Measurements from ENCODE around the gene IL17B.

The IL17B gene

GRCh38 chr5:149364719-149365118 is 14.4 kb downstream of the IL17B start:
- Histone ChIP-seq H2BK120ac (ENCODE audit: low read depth, low read length) (no peak overlapping the region), H3K4me3 (ENCODE audit: low read length in 2 of 2) (no peak overlapping the region), H3K27ac (replicated peaks; ENCODE audit: low read length) (no peak overlapping the region), H2AK5ac (ENCODE audit: low read depth, low read length) (no peak overlapping the region), H2BK12ac (ENCODE audit: low read length) (no peak overlapping the region), H3K9me3 (replicated peaks in 1 of 2; ENCODE audit: control insufficient read depth in 2 of 2, insufficient read depth in 1 of 2, low read depth in 1 of 2, low read length in 2 of 2) (no peaks in the 10 kb centered on the region), H3K27me3 (ENCODE audit: control insufficient read depth in 3 of 3, insufficient read depth in 3 of 3, low read depth in 1 of 3, low read length in 3 of 3) (no peaks in the 10 kb centered on the region), H3K9ac (ENCODE audit: low read depth, low read length, poor library complexity) (peak overlapping the region; percentile 46), H3K36me3 (replicated peaks in 1 of 2; ENCODE audit: control insufficient read depth in 2 of 2, insufficient read depth in 2 of 2, low read length in 2 of 2) (peaks cover 0 to 5% of the 10 kb centered on the region in 2 donors), H4K91ac (ENCODE audit: low read depth, low read length, poor library complexity) (no peak overlapping the region), H2AFZ (ENCODE audit: low read length) (no peak overlapping the region), H3K18ac (ENCODE audit: low read length) (no peak overlapping the region), H3K79me1 (ENCODE audit: low read depth, low read length) (no peaks in the 10 kb centered on the region), H3K23ac (ENCODE audit: low read depth, low read length, poor library complexity) (no peak overlapping the region), H2BK15ac (ENCODE audit: low read length) (no peak overlapping the region), H3K4me2 (ENCODE audit: insufficient read depth, low read length, poor library complexity, severe bottlenecking) (no peak overlapping the region), H2BK5ac (ENCODE audit: low read length) (no peak overlapping the region), H4K8ac (ENCODE audit: low read depth, low read length) (no peak overlapping the region), H3K4me1 (ENCODE audit: control insufficient read depth in 2 of 2, insufficient read depth in 1 of 2, low read depth in 1 of 2, low read length in 2 of 2) (peaks cover 2 to 8% of the 10 kb centered on the region in 2 donors), H3K14ac (ENCODE audit: low read length) (no peak overlapping the region), H3K4ac (ENCODE audit: low read length) (no peak overlapping the region)
- no CpG with 5 or more reads among the region's 2 CpGs for WGBS, 2 donors (ENCODE audit: extremely low coverage in 2 of 2, insufficient read length in 2 of 2, insufficient replicate concordance in 1 of 2)
- DNase-seq (ENCODE audit: low spot score): no peak

DNA sequence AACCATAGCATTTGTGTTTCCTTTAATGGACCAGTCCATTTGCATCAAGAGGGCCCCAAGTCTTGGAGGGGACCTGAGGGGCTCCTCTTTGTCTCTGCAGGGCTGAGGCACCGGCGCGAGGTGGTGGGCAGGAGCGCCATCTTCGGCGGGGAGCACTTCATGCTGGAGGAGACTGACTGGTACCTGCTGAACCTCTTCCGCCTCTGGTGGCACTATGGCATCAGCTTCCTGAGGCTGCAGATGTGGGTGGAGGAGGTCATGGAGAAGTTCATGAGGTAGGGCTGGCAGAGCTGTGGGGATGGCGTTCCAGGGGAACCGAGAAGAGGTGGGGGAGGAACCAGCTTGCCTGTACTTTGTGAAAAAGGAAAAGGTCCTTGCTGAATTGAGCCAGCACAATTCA is 15.2 kb downstream of the IL17B start:
- no peaks in the 10 kb centered on the region for H3K79me1 ChIP-seq (ENCODE audit: low read depth, low read length)
- no peak overlapping the region for H4K91ac ChIP-seq (ENCODE audit: low read depth, low read length, poor library complexity)
- no peak overlapping the region for H2BK15ac ChIP-seq (ENCODE audit: low read length)
- peaks cover 0 to 5% of the 10 kb centered on the region in 2 donors for H3K36me3 ChIP-seq (replicated peaks in 1 of 2; ENCODE audit: control insufficient read depth in 2 of 2, insufficient read depth in 2 of 2, low read length in 2 of 2)
- H3K4ac ChIP-seq (ENCODE audit: low read length): no peak overlapping the region
- no peak overlapping the region for H3K23ac ChIP-seq (ENCODE audit: low read depth, low read length, poor library complexity)
- no peak overlapping the region for H3K14ac ChIP-seq (ENCODE audit: low read length)
- H2AFZ ChIP-seq (ENCODE audit: low read length): no peak overlapping the region
- H3K4me3 ChIP-seq (ENCODE audit: low read length in 2 of 2): no peak overlapping the region
- no peak overlapping the region for H3K18ac ChIP-seq (ENCODE audit: low read length)
- H2BK12ac ChIP-seq (ENCODE audit: low read length): no peak overlapping the region
- peaks cover 2 to 8% of the 10 kb centered on the region in 2 donors for H3K4me1 ChIP-seq (ENCODE audit: control insufficient read depth in 2 of 2, insufficient read depth in 1 of 2, low read depth in 1 of 2, low read length in 2 of 2)
- no peak overlapping the region for H3K9ac ChIP-seq (ENCODE audit: low read depth, low read length, poor library complexity)
- H3K27ac ChIP-seq (replicated peaks; ENCODE audit: low read length): no peak overlapping the region
- no CpG with 5 or more reads among the region's 9 CpGs for WGBS, 2 donors (ENCODE audit: extremely low coverage in 2 of 2, insufficient read length in 2 of 2, insufficient replicate concordance in 1 of 2)
- no peak for DNase-seq (ENCODE audit: low spot score)
- no peak overlapping the region for H4K8ac ChIP-seq (ENCODE audit: low read depth, low read length)
- no peaks in the 10 kb centered on the region for H3K27me3 ChIP-seq (ENCODE audit: control insufficient read depth in 3 of 3, insufficient read depth in 3 of 3, low read depth in 1 of 3, low read length in 3 of 3)
- H2AK5ac ChIP-seq (ENCODE audit: low read depth, low read length): no peak overlapping the region
- no peak overlapping the region for H2BK5ac ChIP-seq (ENCODE audit: low read length)
- H2BK120ac ChIP-seq (ENCODE audit: low read depth, low read length): no peak overlapping the region
- no peak overlapping the region for H3K4me2 ChIP-seq (ENCODE audit: insufficient read depth, low read length, poor library complexity, severe bottlenecking)
- no peaks in the 10 kb centered on the region for H3K9me3 ChIP-seq (replicated peaks in 1 of 2; ENCODE audit: control insufficient read depth in 2 of 2, insufficient read depth in 1 of 2, low read depth in 1 of 2, low read length in 2 of 2)

- no peak for DNase-seq (ENCODE audit: low spot score)
- no peak overlapping the region for H3K23ac ChIP-seq (ENCODE audit: low read depth, low read length, poor library complexity)
- H2BK5ac ChIP-seq (ENCODE audit: low read length): no peak overlapping the region
- H2AFZ ChIP-seq (ENCODE audit: low read length): no peak overlapping the region
- H3K14ac ChIP-seq (ENCODE audit: low read length): no peak overlapping the region
- no peak overlapping the region for H3K27ac ChIP-seq (replicated peaks; ENCODE audit: low read length)
- H3K4ac ChIP-seq (ENCODE audit: low read length): no peak overlapping the region
- no peak overlapping the region for H3K4me2 ChIP-seq (ENCODE audit: insufficient read depth, low read length, poor library complexity, severe bottlenecking)
- no peak overlapping the region for H4K91ac ChIP-seq (ENCODE audit: low read depth, low read length, poor library complexity)
- no peak overlapping the region for H2BK120ac ChIP-seq (ENCODE audit: low read depth, low read length)
- no peak overlapping the region for H3K18ac ChIP-seq (ENCODE audit: low read length)
- H3K9ac ChIP-seq (ENCODE audit: low read depth, low read length, poor library complexity): no peak overlapping the region
- H2BK12ac ChIP-seq (ENCODE audit: low read length): no peak overlapping the region
- H3K79me1 ChIP-seq (ENCODE audit: low read depth, low read length): no peaks in the 10 kb centered on the region
- no peak overlapping the region for H2BK15ac ChIP-seq (ENCODE audit: low read length)
- peaks cover 5 to 8% of the 10 kb centered on the region in 2 donors for H3K4me1 ChIP-seq (ENCODE audit: control insufficient read depth in 2 of 2, insufficient read depth in 1 of 2, low read depth in 1 of 2, low read length in 2 of 2)
- no peak overlapping the region for H3K4me3 ChIP-seq (ENCODE audit: low read length in 2 of 2)
- H2AK5ac ChIP-seq (ENCODE audit: low read depth, low read length): no peak overlapping the region
- H3K36me3 ChIP-seq (replicated peaks in 1 of 2; ENCODE audit: control insufficient read depth in 2 of 2, insufficient read depth in 2 of 2, low read length in 2 of 2): peaks cover 0 to 3% of the 10 kb centered on the region in 2 donors
- no peak overlapping the region for H4K8ac ChIP-seq (ENCODE audit: low read depth, low read length)
- no peaks in the 10 kb centered on the region for H3K27me3 ChIP-seq (ENCODE audit: control insufficient read depth in 3 of 3, insufficient read depth in 3 of 3, low read depth in 1 of 3, low read length in 3 of 3)
- no peaks in the 10 kb centered on the region for H3K9me3 ChIP-seq (replicated peaks in 1 of 2; ENCODE audit: control insufficient read depth in 2 of 2, insufficient read depth in 1 of 2, low read depth in 1 of 2, low read length in 2 of 2)
Measured at GRCh38 chr5:149363358-149363757, 15.7 kb downstream of the IL17B start.

GRCh38 chr5:149362541-149362940 is 16.6 kb downstream of the IL17B start:
- no peak overlapping the region for H3K23ac ChIP-seq (ENCODE audit: low read depth, low read length, poor library complexity)
- H4K91ac ChIP-seq (ENCODE audit: low read depth, low read length, poor library complexity): no peak overlapping the region
- no peak overlapping the region for H2BK120ac ChIP-seq (ENCODE audit: low read depth, low read length)
- no peak overlapping the region for H2BK15ac ChIP-seq (ENCODE audit: low read length)
- no peak for DNase-seq (ENCODE audit: low spot score)
- H2BK12ac ChIP-seq (ENCODE audit: low read length): no peak overlapping the region
- no peak overlapping the region for H3K4me2 ChIP-seq (ENCODE audit: insufficient read depth, low read length, poor library complexity, severe bottlenecking)
- no peaks in the 10 kb centered on the region for H3K79me1 ChIP-seq (ENCODE audit: low read depth, low read length)
- WGBS, 2 donors (ENCODE audit: extremely low coverage in 2 of 2, insufficient read length in 2 of 2, insufficient replicate concordance in 1 of 2): no CpG with 5 or more reads among the region's 12 CpGs
- H3K4me3 ChIP-seq (ENCODE audit: low read length in 2 of 2): no peak overlapping the region
- H3K9ac ChIP-seq (ENCODE audit: low read depth, low read length, poor library complexity): no peak overlapping the region
- no peak overlapping the region for H2BK5ac ChIP-seq (ENCODE audit: low read length)
- no peak overlapping the region for H3K14ac ChIP-seq (ENCODE audit: low read length)
- no peaks in the 10 kb centered on the region for H3K9me3 ChIP-seq (replicated peaks in 1 of 2; ENCODE audit: control insufficient read depth in 2 of 2, insufficient read depth in 1 of 2, low read depth in 1 of 2, low read length in 2 of 2)
- no peak overlapping the region for H2AFZ ChIP-seq (ENCODE audit: low read length)
- H2AK5ac ChIP-seq (ENCODE audit: low read depth, low read length): no peak overlapping the region
- H3K4me1 ChIP-seq (ENCODE audit: control insufficient read depth in 2 of 2, insufficient read depth in 1 of 2, low read depth in 1 of 2, low read length in 2 of 2): peaks cover 5 to 6% of the 10 kb centered on the region in 2 donors
- H3K18ac ChIP-seq (ENCODE audit: low read length): no peak overlapping the region
- no peak overlapping the region for H3K4ac ChIP-seq (ENCODE audit: low read length)
- no peak overlapping the region for H3K27ac ChIP-seq (replicated peaks; ENCODE audit: low read length)
- H4K8ac ChIP-seq (ENCODE audit: low read depth, low read length): no peak overlapping the region
- no peaks in the 10 kb centered on the region for H3K27me3 ChIP-seq (ENCODE audit: control insufficient read depth in 3 of 3, insufficient read depth in 3 of 3, low read depth in 1 of 3, low read length in 3 of 3)
- H3K36me3 ChIP-seq (replicated peaks in 1 of 2; ENCODE audit: control insufficient read depth in 2 of 2, insufficient read depth in 2 of 2, low read length in 2 of 2): no peaks in the 10 kb centered on the region
